ENCODE results near the gene NUP93.

The NUP93 gene

DNA sequence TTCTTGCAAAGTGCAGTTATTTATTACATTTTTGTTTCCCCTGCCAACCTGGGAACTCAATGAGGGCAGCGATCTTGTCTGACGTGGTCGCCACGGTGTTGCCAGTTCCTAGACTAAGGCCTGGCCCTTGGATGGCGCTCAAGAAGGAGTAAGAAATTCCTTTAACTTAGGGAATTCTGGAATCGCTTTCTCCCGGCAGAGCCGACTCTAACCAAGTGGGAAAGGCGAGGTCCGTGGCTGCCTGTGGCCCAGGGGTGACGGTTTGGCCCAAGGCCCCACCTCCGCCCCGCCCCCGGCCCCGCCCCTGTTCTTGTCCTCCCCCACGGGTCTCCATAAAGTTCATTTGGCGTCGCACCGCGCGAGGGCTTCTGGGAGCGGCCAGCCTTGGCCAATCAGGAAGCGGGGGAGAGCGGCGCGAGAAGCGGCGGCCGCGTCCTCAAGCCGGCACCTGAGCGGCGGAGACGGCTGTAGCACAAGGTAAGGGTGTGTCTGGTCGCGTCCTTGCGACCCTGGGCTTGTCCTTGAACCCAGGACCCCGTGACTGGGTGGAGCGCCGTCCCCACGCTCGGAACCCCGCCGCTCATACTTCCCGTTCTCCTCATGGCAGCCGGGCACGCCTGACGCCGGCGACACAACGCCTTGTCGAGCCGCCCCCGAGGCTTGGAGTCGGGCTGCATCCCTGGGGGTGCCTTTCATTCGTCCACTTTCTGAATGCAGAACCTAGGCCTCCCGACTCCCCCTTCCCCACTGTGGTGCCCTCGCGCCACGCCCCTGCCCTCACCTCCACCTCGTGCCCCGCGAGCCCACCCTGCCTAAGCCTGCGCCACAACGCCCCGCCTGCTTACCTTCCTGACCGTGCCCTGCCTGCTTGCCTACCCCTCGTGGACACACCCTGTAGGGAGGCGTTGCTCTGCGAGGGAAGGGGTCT is at the start of gene NUP93:
TSS of gene NUP93 (plus strand) at position 395 of the 928 bp plus-strand sequence. CDS start 18,119 bp downstream, outside the sequence.
- peak; percentile 55 for DNase-seq (ENCODE audit: low read depth)

DNA sequence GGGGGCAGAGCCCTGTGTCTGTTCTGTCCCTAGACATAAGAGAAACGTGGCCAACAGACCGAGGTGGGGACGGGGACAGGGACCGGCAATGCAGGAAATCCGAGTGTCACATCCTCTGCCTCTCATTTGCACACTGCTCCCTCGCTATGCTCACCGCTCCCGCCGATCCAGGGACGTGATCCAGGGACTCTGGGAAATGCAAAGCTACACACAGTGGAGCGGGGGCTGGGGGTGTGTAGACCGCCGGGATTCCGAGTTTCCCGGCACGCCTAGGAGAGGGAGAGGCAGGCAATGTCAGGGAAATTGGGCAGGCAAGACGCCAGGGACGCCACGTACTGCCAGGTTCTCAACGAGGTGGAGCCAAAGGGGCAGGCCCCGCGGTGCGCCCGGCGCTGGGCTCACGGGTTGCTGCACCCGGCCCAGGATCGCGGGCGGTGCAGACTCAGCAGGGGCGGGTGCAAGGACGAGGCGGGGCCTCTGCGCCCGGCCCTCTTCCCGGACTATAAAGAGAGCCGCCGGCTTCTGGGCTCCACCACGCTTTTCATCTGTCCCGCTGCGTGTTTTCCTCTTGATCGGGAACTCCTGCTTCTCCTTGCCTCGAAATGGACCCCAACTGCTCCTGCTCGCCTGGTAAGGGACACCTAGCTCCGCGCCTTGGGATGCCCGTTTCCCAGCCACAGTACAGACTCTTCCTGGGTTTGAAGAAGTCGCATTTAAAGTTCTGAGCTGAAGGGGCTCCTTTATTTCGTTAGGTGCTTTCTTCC is 47.8 kb upstream of the NUP93 start, which contains the start of gene MT1X:
TSS of gene MT1X (plus strand) at position 532 of the 764 bp plus-strand sequence. CDS start at position 603, 71 bp downstream.
- peak; percentile 35 for DNase-seq (ENCODE audit: low read depth)

DNA sequence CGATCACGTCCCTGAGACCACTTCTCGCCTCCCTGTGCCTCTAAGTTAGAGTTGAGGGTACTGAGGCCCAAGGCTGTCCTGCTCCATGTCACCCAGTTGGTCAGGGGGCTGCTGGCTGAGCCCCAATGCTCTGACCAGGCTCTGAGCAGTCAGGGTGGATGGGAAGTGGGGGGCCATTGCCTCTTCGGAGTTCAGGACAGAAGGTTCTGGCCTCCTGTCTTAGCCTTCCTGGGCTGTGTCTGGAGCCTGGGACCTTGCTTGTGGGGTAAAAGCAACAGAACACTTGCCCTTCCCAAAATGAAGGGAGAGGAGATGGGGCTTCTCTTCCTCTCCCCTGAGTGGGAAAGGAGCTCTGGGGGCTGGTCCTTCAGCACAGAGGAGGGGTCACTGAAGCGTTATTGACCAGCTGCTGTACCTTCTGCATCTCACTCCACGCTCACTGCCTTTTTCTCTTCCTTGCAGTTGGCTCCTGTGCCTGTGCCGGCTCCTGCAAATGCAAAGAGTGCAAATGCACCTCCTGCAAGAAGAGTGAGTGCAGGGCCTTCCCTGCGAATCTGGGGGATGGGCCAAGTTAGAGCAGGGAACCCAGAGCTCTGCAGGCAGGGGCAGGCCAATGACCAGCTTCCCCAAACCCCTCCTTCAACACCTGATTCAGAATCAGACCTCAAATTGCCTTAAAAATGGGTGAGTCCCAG is 47.1 kb upstream of the NUP93 start:
- DNase-seq (ENCODE audit: low read depth): no peak

DNA sequence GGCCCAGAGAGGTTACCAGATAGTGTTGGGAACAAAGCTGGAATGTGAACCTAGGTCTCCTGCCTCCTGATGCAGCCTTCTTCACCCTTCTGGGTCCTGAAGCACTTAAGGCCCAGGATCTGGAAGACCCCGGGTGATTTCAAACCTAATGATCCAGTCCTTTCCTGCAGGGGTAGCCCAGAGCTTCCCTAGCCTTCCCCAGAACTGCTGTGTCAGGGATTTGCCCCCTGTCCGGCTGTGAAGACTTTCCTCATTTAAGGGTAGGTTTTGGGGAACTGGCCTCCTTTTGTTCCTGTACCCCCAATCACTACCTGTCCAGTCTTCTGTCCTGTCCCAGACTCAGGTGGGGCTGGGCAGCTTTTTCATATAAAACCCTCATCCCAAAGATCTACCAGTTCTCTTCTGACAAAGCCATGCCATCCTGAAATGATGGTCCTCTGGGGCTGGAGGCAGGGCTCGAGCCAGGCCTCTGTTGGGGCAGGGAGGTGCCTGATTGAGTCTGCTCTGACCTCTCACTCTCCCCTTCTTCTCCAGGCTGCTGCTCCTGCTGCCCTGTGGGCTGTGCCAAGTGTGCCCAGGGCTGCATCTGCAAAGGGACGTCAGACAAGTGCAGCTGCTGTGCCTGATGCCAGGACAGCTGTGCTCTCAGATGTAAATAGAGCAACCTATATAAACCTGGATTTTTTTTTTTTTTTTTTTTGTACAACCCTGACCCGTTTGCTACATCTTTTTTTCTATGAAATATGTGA is 46.3 kb upstream of the NUP93 start:
- DNase-seq (ENCODE audit: low read depth): no peak

DNA sequence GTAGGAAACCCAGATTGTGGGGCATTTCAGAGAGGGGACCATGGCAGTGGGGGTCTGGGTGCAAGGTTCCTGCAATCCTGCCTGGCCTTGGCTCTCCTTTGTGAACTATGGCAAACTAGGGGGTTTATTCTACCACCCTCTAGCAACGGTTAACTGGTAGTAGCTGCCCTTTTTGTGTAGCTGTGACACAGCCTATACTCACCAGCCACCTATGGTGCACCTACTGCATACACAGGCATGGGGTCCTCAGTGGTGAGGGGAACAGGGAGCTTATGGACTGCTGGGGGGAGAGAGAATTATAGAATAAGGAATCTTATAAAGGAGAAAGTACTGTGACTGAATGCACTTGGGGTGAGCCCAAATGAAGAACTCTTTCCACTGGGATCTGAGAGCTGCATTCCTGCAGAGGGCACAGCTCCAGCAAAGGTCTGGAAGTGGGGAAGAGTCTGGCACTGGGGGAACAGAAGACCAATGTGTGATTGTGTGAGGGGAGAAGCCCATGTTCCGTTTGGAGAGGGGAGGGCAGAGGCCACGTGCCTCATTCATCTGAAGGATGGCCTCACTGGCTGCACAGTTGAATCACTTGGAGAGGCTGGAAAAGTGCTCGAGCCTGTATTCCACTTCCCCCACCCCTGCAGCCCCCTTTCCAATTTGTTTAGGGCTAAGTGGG is 45.5 kb upstream of the NUP93 start:
- DNase-seq (ENCODE audit: low read depth): no peak

DNA sequence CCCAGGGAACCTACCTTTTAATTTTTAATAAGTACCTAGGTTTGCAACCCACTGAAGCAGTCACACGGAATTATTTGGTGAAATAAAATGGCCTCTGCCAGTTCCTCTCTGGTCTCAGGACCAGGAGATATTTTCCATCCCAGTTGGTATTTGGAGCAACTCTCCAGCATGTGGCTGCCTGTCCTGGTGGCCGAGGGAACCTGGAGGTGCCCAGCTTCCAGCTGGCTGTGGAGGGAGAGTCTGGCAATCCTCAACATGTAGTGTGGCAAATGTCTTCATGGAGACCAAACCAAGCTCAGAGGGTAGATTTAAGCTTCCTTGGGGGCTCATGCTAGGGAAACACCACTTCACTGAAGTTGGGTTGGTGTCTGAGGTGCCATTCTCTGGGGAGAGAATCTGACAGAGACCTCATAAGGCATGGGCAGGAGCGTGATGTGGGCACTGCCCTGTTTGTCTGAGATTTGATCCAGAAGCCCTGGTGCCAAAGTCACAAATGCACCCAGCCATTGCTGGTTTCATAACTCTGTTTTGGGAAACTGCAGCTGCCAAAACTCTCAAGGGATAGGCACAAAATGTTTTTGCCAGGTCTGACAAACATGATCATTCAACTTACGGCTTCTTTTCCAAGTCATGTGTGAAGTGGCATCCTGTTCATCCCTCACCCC is 44.9 kb upstream of the NUP93 start:
- DNase-seq (ENCODE audit: low read depth): no peak

DNA sequence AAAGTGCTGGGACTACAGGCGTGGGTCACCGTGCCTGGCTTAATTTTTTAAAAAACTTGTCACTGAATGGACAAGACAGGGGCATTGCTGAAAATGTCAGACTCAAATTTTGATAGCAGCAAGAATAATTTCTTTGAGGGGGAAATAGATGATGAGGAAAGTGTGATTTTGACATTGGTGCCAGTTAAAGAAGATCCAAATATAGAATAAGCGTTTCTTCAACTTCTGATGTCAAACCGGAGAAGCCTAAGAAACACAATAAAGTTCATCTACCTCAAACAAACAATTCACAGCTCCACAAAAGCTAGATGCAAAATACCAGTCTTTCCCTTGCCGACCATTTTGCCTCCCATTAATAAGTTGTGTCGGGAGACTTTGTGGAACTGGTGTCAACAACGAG is 43.2 kb upstream of the NUP93 start:
- DNase-seq (ENCODE audit: low read depth): no peak

DNA sequence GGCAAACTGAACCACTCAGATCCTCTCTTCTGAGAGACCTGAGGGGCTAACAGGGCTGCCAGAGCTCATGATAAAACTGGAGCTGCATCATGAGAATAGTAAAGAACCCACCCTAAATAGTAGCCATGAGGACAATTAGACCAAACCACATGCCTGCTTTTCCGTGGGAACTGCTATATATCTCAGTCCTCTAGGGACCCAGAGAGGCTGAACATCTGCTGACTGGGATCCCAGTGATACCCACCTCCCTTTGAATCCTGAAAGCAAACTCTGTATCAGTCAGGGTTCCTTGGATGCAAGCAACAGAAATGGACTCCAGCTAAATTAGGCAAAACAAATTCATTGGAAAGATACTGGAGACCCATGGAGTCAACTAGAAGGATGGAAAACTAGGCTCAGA is 41.2 kb upstream of the NUP93 start:
- no peak for DNase-seq (ENCODE audit: low read depth)

DNA sequence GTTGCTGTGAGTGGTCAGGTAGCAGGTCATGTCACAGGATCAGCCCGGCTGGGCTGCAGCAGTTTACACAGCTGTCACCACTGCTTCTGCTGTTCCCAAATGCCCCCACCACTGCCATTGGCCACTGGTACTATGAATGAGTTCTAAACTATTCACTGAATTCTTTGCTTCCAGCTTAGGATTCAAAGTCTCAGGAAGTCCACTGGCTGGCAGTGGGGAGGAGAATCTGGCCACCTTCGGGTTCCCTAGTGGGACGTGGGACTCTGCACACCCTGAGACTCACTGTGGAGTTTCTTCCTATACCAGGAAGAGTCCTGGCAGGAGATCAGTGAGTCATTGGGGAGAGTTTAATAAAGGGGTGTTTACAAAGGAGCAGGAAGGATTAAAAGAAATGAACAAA is 40.8 kb upstream of the NUP93 start:
- DNase-seq (ENCODE audit: low read depth): no peak

DNA sequence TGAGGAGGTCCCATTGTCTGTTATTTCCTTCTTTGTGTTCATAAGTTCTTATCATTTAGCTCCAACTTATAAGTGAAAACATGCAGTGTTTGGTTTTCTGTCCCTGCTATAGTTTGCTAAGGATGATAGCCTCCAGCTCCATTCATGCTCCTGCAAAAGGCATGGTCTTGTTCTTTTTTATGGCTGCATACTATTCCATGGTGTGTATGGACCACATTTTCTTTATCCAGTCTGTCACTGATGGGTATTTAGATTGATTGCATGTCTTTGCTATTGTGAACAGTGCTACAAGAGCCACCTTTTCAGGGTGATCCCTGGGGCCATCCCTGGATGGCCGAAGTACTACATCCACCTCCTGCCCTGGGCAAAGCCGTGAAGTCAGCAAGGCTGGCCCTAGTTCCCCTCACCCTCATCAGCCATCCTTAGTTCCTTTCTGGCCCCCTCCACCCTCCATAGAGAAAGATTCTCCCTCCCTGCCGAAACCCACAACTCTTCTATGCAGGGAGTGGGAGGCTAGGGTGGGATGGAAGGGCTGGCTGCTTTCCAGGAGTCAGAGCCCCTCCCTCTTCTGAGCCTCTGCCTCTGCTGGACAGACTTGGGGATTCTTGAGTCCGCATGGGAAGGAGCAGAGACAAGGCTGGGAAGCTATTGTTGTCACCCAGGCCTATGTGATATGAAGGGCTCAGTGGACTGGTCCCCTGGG is 39.4 kb upstream of the NUP93 start:
- no peak for DNase-seq (ENCODE audit: low read depth)

DNA sequence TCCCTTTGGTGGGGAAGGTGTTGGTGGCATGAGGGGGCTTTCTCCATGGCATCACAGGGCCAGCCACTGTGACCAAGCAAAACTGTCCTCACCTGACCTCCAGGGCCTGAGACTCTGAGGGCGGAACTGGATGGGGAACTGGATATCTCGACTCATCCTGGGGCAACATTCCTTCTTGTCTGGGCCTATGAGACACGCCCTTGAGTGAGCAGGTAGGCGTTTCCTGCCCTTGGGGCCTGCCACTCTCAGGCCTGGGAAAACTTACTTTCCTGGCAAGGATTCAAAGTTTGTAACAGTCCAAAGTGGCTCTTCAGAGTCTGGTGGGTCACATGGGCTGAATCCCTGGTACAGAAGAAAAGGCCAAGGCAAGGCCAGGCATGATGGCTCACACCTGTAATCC is 38.0 kb upstream of the NUP93 start:
- DNase-seq (ENCODE audit: low read depth): no peak

DNA sequence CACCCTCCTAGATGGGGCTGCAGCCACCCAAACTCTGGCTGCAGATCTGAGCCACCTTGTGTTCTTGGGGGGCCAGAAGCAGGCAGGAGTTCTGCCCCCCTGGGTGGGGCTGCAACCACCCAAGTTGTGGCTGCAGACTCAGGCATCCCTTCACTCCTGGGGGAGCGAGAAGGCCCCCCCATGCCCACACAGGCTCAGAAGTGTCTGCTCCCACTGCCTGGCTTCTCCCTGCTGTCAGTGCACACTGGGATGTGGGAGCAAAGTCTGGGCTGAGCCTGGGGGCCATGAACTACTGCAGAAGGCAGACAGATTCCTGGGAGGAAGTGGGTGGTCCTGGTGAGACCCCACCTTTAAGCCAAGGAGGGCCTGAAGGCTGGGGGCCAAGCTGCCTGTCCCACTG is 34.7 kb upstream of the NUP93 start:
- no peak for DNase-seq (ENCODE audit: low read depth)

DNA sequence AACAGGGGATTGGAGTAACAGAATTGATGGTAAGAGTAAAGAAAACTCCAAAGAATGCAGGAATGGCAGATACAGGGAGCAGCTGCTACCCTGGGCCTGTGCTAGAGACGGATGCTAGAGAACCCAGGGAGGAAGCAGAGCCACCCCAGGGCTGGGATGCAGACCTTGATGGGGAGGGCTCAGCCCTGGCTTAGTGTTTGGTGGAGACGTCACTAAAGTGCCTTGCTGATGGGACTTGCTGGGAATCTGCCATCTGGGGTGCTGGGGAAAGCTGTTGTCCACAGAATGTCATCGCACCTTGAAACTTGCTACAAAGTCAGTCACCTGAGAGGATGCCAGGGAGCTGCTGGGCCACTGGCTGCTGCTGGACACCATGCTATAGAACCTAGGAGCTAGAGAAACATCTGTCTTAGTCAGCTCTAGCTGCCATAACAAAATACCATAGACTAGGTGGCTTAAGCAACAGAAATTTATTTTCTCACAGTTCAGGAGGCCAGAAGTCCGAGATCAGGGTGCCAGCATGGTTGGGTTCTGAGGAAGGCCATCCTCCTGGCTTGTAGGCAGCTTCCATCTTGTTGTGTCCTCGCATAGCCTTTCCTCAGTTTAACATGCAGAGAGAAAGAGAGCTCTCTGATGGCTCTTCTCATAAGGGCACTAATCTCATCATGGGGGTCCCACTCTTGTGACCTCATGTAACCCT is 32.3 kb upstream of the NUP93 start:
- no peak for DNase-seq (ENCODE audit: low read depth)

DNA sequence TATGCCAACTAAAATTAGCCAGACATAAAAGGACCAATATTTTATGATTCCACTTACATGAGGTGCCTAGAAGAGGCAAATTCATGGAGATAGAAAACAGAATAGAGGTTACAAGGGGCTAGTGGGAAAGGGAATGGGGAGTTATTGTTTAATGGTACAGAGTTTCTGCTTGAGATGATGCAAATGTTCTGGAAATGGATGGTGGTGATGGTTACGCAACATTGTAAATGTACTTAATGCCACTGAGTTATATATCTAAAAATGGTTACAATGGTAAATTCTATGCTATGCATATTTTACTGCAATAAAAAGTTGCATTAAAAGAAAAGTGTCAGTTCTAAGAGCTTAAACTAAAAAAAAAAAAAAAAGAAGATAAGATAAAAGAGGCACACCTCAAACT is 29.7 kb upstream of the NUP93 start:
- no peak for DNase-seq (ENCODE audit: low read depth)

DNA sequence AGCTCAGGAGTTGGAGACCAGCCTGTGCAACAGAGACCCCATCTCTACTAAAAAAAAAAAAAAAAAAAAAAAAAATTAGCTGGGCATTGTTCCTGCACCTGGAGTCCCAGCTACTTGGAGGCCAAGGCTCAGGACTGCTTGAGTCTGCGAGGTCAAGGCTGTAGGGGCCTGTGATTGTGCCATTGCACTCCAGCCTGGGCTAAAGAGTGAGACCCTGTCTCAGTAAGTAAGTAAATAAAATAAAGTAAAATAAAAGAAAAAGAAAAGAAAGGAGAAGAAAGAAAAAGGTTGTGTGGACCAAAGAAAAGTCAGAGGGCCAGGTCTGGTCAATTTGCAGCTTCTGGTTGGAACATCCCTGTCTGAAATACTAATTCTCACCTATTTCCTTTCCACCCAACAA is 29.3 kb upstream of the NUP93 start:
- DNase-seq (ENCODE audit: low read depth): no peak

DNA sequence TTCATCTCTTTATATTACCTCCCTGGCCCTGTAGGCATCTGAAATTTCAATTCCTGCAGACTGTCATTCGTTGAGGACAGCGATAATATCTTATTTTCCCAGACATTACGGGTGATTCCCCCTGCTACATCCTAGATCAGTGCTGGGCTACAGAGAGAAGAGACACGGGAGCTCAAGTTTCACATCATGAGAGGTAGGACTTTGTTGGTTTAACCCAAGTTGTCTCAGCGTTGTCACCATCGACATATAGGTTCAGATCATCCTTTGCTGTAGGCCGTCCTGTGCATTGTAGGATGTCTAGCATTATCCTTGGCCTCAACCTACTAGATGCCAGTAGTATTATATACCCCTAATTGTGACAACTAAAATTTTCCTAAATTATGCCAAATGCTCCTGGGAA is 28.4 kb upstream of the NUP93 start:
- no peak for DNase-seq (ENCODE audit: low read depth)

DNA sequence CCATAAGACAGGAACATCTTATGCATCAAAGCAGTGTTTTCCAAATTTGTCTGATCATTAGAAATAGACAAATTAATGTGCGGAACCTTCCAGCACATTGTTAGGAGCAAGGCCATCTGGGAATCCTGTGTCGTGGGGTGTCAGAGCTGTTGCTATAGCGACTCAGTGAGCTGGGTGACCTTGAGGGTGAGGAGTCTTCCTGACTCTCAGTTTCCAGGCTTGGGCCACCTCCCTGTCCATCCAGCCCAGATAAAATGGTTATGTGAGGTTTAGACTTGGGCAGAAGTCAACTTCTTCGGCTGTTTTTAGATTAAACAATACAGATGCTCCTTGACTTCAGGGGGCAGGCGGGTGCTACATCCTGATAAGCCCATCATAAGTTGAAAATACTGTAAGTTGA is 27.1 kb upstream of the NUP93 start:
- DNase-seq (ENCODE audit: low read depth): no peak

DNA sequence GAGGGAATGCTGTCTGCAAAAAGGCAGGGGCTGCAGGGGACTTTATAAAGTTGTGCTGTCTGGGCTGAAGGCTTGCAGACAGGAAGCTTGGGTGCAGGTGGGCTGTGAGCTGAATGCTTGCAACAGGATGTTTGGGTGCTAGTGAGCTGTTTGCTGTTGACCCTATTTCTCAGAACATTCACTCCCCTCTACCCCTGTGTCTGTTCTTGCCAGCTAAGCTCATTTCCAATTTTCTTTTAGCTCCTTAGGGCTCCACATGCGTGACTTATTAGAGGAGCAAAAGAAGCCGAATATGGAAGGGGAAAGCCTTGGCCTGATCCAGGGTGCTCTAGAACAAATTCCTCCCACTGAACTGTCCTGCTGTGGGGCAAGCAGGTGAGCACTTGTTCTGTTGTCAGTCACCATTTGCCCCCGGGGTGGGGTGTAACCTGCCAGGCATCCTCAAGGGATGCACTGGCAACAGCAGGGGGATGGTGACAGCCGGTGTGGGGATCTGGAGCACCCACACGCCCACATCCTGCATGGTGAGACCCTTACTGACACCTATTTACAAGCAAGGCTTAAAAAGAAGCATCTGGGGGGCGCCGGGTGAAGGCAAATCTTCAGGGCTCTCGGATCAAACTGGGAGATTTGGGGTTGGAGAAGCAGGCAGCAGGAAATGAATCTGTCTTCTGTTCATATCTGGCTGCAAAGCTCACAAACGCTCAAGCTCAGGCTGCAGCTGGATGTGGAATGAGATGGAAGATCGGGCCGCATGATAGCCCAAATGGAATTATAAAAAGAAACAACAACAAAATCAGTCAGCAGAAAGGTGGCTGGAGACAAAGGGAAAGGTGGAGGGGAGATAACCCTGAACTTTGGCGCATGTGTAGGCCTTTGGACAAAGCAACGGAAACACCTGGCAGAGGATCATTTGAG is 21.1 kb upstream of the NUP93 start:
- DNase-seq (ENCODE audit: low read depth): no peak

All from GM04503 (cell line).